Measurements from ENCODE around the gene PTCD2. TPM values are rescaled to one million over a fixed set of nuclear protein-coding genes. Genes with fewer than 3 reads are reported as not detected.

Gene PTCD2
- total and polyA plus RNA-seq, 9 of the 15 experiments (the other 6 are each of a cell fraction or from before 2014, with no cell fraction given): 11.9 to 28.5 (median 18.6) TPM

- TF ChIP-seq GABPA (tag; conservative IDR thresholded peaks at IDR 0.05; ENCODE audit: low read depth): 0 out of 2 replicates have a peak, but pooled peaks have one; percentile 24
- no peak; the same call in 1 of the 2 replicates for TF ChIP-seq HSF4 (CRISPR knock-in tag; IDR thresholded peaks at IDR 0.05; ENCODE audit: borderline replicate concordance)
- no peak for TF ChIP-seq CEBPB (tag; IDR thresholded peaks at IDR 0.05)
- no peak for TF ChIP-seq NFYB (IDR thresholded peaks at IDR 0.05; ENCODE audit: extremely low read depth, insufficient read length)
- 0 out of 2 replicates have a peak, but pooled peaks have one; percentile 33 for TF ChIP-seq GMEB1 (CRISPR knock-in tag; IDR thresholded peaks at IDR 0.05)
- no peak for TF ChIP-seq TBP (optimal IDR thresholded peaks at IDR 0.05; ENCODE audit: low read depth, low read length)
- TF ChIP-seq FOXP4 (CRISPR knock-in tag; IDR thresholded peaks at IDR 0.05; ENCODE audit: borderline replicate concordance): no peak
- TF ChIP-seq ZBTB17 (CRISPR knock-in tag; IDR thresholded peaks at IDR 0.05): peak; percentile 74; the same call in 1 of the 2 replicates
- TF ChIP-seq MTF1 (CRISPR knock-in tag; IDR thresholded peaks at IDR 0.05; ENCODE audit: borderline replicate concordance): no peak
- TF ChIP-seq ZNF280A (IDR thresholded peaks at IDR 0.05; ENCODE audit: low read depth, partially characterized antibody): no peak
- no peak for TF ChIP-seq SRSF7 (optimal IDR thresholded peaks at IDR 0.05; ENCODE audit: low read depth, low read length)
- TF ChIP-seq DIDO1 (tag; IDR thresholded peaks at IDR 0.05; ENCODE audit: low read depth): no peak
- TF ChIP-seq ATF4 (CRISPR knock-in tag; IDR thresholded peaks at IDR 0.05): 0 out of 2 replicates have a peak, but pooled peaks have one; percentile 39
- peak; percentile 63; the same call in 1 of the 2 replicates for TF ChIP-seq ZNF583 (CRISPR knock-in tag; IDR thresholded peaks at IDR 0.05)
- TF ChIP-seq TEAD4 (IDR thresholded peaks at IDR 0.05; ENCODE audit: low read length): no peak
- TF ChIP-seq TEAD4 (CRISPR knock-in tag; IDR thresholded peaks at IDR 0.05; ENCODE audit: borderline replicate concordance): no peak
- no peak for TF ChIP-seq RFX7 (CRISPR knock-in tag; IDR thresholded peaks at IDR 0.05)
- TF ChIP-seq IFI16 (CRISPR knock-in tag; IDR thresholded peaks at IDR 0.05): 0 out of 2 replicates have a peak, but pooled peaks have one; percentile 55
- TF ChIP-seq MAZ (CRISPR knock-in tag; conservative IDR thresholded peaks at IDR 0.05 in 1 of 2, IDR thresholded peaks at IDR 0.05 in 1 of 2): no peak
- no peak for TF ChIP-seq HOMEZ (CRISPR knock-in tag; IDR thresholded peaks at IDR 0.05)
- no peak for TF ChIP-seq SMARCA5 (IDR thresholded peaks at IDR 0.05)
- TF ChIP-seq ZNF699 (CRISPR knock-in tag; IDR thresholded peaks at IDR 0.05; ENCODE audit: insufficient replicate concordance): no peak
These were observed 36.8 kb upstream of the PTCD2 start (continued) for GRCh38 chr5:72283358-72283757.
